Activated CD4-positive, alpha-beta T cell treated with anti-CD3 and anti-CD28 coated beads for 48 hours (primary cell): Measurements from ENCODE around the gene CPXM2.

Source experiments
- DNase-seq: peaks from one replicate; pipeline ENCODE4 v3.0.0-alpha.2; 2020

Gene CPXM2

DNA sequence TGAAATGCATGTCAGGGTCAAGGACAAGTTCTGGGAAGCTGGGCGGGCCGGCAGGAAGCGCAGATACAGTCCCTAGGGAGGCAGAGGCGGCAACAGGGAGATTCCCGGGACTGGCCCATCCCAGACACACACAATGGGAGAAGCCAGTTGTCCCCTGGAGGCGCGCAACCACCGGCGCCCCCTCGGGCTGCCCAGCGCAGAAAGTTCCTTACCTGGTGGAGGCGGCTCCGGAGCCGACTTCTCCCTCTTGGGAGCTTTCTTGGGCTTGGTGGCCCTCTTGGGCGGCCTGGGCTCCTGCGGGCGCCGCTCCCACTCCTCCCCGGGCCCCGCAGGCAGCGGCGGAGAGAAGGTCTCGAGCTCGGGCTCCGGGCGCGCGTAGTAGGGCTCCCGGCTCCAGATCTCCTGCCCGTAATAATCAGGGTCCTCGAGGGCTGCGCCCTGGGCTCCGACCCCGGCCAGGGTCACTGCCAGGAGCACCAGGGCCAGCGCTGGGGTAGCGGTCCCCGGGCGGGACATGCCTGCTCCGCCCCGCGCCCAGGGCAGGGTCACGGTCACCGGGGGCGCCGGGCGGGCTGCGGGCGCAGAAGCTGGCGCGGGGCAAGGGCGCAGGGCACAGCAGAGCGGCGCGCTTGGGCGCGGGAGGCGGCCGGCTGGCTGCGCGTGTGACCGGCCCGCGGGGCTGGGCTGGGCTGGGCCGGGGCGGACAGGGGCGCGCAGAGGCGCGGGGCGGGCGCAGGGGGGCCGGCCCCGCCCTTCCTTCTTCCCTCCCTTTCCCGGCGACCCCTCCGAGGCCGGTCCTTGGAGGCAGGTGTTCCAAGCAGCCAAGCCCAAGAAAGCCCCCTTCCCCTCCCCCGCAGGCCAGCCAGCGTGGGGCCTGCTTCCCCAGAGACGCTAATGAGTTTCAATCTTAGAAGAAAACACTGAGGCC is at the start of gene CPXM2:
Gene CPXM2, minus strand, starts transcription at position 664 of the 928 bp plus-strand sequence. Its CDS starts 148 bp downstream, at position 516.
- no peak for DNase-seq

DNA sequence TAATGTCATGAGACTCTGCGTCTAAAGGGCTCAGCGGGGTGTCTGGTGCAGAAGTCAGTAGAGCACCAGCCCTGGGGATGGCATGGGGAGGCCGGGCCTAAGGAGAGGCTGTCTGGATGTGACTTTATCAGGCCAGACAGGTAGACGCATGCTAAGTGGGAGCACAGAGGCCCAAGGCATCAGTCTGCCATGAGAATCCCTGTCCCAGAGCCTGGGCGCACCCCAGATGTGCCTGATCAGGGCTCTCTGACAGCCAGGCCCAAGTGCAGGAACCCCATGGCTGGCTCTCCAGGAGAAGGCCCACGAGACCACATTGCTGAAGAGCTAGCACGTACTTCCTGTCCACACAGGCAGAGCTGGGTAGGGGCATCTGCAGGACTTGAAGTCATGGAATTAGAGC is 48.0 kb upstream of the CPXM2 start:
- no peak for DNase-seq

DNA sequence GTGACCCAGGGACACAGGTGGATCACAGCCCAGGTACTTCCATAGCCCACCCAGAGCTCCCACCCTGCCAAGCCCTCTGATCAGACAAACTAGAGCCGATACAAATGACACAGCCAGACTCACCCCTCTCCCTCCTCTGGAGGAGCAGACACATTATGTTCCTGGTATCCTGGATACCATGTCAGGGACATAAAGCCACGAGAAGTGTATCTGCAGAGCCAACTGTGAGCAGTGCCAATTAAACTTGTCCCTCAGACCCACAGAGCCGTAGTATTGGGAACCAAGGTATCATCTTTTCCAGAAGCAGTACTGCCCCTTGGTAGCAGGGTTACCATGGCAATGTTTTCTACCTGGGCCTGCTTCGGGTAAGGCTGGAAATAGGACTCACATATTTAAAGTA is 47.3 kb upstream of the CPXM2 start:
- no peak for DNase-seq

DNA sequence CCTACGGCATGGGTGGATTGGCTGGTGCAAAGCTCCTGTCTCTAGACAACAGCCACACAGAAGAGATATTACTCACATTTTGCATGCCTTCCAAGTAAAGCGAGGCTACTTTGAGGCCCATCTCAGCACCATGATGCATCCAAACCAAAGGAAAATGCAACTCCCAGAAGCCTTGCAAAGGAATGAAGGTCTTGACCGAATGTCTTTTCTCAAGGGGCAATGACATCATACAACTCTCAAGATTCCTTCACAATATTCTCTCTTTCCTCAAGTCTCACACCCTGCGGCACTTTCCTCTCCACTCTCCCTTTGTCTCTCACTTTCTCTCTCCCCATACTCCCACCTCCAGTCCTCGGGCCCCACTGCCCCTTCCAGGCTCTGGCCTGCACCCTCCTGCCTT is 44.8 kb upstream of the CPXM2 start:
- DNase-seq, result no peak

DNA sequence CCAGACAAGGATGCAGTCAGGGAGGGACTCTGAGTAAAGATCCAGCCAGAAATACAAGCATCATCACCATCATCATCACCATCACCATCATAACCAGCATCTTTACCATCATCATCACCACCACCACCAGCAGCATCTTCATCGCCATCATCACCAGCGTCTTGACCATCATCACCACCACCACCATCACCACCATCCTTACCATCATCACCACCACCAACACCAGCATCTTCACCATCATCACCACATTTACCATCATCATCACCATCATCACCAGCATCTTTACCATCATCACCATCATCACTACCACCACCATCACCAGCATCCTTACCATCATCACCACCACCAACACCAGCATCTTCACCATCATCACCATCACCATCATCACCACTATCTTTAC is 44.1 kb upstream of the CPXM2 start:
- no peak for DNase-seq

DNA sequence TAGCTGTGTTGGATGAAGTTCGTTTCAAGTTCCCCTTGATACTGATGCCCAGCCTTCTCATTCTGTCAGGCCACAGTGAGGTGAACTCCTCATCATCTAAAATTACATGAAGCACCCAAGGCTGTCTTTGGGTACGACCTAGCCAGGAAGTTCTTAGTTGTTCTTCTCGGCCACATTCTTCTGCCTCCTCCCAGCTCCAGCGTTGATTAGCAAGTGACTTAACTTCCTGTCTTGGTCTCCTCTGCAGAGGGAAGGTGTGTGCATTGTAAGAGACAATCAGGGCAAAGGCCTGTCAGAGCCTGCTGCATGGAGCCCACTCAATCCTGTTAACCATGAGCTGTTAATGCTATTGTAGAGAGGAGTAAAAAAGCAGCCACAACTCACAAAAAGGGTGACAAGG is 43.2 kb upstream of the CPXM2 start:
- DNase-seq, result no peak

DNA sequence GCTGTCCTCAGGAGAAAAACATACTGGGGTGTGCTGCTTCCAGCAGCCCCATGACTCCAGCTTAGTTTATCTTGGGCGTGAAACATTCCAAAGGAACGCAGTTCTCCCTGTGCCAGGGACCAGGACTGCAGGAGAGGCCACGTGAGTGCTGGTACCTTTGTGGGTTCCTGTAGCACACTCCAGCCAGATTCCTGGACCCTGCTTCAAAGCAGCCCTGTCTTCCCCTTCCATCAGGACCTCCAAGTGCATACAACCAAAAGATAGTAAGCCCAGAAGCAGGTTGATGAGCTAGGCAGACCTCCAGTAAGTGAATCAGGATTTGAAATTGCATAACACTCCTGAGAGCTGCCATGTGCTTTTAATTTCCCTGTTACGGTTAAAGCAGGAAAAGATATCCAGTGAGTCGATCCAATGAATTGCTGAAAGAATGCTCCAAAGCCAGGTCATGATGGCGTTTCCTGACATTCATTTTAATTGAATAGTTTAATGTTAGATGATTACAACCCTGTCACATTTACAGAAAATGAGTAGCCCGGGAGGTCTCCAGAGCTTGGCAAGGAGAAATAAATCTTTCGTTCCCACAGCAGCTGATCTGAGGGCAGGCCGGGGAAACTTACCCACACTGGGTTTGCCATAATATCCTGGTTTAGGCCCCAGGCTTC is 38.9 kb upstream of the CPXM2 start:
- DNase-seq, result no peak

DNA sequence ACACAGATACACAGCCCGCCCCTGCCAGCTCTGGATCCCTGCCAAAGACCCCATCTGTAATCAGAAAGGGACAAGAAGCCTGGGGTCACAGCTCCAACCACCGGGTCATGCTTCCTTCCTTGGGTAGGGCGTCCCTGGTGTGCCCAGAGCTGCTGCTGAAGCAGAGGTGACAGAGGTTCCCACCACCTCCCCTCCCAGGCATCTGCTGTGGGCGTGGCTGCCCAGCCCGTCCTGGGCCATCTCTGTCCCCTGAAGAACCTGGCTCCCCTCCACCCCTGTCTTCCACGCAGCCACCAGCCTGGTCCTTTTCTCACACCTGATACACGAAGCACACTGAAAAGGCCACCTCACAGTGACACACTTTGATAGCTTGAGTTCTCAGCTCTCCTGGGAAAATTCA is 38.2 kb upstream of the CPXM2 start:
- no peak for DNase-seq

DNA sequence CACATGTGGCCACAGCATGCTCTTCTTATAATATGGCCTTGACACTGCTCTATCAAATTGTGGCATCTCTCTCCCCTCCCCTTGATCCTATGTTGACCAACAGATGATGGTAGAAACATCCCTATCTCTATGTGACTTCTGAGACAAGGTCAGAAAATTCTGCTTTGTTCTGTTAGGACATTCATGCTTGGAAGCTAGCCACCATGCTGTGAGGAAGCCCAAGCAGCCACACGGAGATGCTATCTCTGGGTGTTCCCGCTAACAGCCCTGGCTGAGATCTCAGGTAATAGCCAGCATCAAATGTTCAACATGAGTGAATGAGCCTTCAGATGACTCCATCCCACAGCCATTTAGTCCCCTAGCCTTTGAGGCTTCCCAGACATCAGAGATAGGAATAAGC is 36.8 kb upstream of the CPXM2 start:
- no peak for DNase-seq

DNA sequence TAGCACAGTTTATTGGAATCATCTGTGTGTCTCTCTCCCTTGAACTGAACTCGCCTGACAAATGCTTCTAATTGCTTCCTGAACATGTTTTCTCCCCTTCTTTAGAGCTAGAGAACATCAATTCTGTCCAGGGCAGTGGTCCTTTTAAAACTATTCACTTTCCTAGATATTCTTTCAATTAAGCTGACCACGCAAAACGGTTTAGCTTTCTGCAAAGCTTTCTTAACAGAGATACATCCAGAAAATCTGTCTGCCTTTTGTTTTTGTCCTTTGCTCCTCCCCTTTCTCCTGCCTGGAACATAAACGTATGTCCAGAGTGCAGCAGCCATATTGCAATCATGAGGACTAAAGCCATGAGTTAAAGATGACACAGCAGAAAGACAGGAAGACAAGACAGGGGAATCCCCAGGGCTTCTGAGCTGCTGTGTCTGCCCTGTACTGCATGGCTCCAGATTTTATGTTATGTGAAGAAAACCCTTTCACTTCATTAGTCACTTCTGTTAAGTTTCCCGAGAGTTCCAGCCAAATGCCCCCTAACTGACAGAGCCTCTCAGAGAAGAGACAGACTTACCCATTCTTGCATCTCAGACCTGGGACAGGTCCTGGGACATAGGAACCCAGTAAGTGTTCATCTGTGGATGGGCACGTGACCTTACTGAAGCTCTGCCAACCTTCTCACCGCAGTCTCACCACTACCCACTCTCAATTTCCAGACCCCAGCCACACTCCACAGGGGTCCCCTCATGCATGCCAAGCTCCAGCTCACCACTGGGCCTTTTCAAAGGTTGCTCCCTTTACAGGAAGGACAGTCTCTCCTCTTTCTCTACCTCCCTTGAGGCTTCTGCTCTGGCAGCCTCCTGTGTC is 35.0 kb upstream of the CPXM2 start:
- DNase-seq, result peak; percentile 18

DNA sequence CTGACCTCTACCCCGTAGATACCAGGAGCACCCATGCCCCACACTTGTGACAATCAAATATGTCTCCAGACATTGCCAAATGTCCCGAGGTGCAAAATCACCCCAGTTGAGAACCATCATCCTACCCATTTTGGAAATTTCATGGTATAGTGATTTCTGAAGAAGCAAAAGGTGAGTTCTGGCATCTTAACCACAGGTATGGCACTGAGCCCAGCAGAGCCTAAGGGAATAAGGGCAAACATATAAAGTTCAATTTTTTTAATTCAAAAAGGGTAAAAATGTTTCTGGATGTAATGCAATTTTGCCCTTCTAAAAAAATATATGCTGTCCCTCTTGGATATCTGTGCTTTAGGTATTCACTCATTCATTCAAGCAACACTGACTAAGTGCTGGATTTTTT is 30.5 kb upstream of the CPXM2 start:
- DNase-seq, result no peak

DNA sequence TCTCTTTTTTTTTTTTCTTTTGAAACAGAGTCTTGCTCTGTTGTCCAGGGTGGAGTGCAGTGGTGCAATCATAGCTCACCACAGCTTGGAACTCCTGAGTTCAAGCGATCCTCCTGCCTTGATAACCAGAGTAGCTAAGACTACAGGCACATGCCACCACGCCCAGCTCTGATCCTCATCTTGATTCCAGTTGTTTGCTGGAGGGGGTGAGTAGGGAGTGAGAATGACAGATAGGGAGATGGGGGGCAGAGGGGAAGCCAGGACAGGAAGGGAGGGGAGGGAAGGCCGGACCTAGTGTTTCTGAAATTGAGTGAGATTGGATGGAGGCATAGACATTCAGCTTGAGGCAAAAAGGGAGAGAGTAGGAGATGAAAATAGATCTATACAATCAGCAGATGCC is 25.2 kb upstream of the CPXM2 start:
- DNase-seq, result no peak

DNA sequence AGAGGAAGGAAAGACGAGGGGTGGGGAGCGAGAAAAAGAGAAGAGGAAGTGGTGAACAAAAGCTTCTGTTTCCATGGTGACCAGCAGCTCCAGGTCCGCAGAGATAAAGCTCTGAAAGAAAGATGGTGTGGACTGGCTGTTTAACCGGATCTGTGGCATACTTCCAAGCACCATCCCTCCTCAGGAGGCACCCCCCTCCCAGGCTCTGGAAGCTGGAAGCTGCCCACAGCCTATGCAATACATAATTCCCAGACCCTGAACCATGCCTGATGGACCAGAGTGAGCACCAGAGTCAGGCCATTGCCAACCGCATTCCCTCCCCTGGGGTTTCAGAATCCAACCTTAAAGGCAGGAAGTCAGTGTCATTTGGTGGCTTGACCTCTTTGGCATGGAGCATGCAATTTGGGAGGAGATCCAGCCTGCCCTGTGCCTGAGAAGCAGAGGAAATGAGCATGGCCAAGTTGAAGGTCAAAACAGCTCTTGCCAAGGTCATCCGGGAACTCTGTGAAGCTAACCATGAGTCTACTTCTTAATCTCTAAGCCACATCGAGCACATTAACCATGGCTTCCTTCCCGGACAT is 22.2 kb upstream of the CPXM2 start:
- DNase-seq, result no peak

DNA sequence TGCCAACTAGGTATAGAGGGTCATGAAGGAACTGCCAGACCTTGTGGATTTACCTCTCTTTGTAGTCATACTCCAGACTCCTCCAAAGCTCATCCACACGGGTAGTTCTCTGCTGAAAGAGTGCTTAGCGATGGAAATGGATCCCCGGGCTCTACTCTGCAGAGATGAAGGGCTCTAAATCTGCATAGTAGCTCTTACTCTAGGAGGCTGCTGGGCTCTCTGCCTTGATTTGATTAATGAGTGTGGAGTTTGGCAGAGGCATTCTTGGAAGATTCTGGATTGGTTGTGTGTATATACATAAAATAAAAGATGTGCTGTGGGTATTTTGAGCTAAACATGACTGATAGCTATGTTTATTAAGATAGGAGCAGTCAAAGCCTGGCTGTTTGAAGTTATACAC is 21.3 kb upstream of the CPXM2 start:
- no peak for DNase-seq

DNA sequence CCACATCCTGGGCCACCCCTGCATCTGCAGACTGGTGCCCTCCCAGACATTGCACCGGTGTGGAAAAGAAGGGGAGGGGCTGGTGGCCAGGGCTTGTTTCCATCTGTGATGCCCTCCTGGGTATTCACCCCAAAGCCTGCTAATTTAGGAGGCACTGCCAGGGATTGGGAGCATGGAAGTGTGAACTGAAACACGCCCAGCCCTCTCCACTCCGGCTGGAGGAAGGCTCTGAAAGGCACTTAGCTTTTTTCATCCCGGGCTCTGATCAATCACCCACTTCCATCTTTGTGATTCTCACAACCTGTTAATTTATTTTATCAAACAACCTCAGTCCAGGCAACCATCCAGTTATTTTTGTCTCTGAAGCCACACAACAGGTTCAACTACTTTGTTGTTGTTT is 20.9 kb upstream of the CPXM2 start:
- DNase-seq, result no peak

DNA sequence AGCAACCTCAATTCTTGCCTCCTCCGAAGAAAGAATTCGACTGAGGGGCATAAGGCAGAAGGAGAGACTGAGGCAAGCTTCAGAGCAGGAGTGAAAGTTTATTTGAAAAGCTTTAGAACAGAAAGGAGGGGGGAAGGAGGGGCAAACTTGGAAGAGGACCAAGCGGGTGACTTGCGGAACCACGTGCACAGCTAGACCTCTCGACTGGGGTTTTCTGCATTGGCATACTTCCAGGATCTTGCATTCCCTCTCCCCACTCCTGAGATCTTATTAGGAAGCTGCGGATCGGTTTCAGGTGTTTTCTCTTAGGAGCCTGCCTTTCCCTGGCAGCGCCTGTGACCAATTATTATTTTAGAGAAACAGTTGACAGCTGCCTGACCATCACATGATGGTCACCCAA is 20.3 kb upstream of the CPXM2 start:
- no peak for DNase-seq

DNA sequence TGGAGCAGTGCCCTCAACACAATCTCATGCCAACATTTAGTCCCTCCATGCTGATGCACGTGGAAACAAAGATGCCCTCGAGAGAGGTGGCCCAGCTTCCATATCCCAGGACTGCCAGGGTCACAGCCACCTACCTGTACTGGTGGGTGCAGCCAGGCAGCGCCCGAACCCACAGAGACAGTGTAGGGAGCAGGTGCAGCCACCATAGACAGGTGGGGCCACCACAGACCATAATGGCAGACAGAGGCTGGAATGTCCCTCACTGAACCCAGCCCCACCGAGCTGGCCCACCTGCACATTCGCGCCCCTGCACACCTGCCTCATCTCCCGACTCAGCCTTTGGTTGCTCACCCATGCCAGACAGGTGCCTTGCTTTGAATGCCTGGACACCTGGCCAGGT is 18.3 kb upstream of the CPXM2 start:
- DNase-seq, result no peak

DNA sequence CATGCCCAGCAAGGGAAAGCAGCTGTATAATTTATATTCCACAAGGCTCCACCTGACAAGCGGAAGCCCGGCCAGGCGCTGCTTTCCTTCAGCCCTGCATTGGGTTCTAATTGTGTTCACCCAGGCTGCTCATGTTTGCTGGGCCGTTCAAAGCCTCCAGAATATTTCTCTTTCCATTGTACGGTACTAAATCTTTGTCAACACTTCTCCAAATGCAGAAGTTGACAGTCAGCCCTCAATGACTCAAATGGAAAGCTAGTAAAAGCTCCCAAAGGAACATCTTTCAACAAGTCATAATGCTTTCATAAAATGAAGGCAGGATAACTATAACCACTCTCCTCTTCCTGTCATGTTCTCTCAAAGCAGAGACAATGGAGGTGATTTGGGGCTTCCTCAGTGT is 17.8 kb upstream of the CPXM2 start:
- no peak for DNase-seq

DNA sequence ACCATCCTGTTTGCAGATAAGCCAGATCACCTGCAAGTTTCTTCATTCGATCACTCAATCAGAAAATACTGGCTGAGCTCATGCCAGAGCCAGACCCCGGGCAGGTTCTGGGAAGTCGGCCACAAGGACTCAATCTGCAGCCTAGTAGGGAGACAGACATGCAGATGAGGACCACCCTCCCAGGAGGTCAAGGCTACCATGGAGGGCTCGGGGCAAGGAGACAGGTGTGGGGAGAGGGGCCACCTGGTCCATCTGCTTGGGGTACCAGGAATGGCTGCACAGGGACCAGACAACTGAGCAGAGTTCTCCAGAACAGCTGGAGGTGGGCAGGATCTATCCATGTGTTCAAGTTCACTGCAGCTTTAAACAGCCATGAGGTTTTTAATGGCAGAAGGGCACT is 16.8 kb upstream of the CPXM2 start:
- DNase-seq, result no peak

DNA sequence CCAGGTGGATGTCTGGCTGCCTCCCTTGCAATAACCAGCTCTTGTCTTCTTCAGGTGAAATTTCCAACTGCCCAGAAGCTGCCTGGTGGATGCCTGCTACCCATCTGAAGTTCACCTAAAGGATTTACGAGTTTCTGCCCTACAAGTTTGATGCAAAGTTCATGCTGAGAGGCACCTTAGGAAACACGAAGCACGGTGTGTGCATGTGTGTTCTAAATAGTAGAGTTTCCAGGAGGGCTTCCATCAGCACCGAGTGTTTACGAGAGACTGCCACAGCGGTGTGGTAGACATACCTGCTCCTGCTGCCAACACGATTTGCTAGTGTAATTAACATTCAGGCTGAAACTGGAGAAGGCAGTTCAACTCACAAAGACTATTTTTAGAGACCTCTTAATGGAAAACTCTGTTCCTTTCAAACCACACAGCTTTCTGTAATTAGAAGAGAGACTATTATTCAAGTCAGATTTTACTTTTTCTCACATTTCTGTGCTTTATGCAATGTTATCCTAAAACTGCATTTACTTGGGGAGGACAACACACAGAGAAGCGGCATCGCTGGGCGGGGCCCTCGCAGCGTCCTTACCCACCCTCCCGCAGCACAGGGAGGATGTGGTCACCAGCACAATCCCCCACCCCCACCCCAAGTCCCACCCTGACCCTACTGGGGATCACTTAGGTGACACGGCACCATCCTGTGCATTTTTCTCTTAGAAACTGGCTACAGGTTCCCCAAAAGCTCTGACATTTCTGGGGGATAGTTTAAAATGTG is 15.5 kb upstream of the CPXM2 start:
- no peak for DNase-seq

DNA sequence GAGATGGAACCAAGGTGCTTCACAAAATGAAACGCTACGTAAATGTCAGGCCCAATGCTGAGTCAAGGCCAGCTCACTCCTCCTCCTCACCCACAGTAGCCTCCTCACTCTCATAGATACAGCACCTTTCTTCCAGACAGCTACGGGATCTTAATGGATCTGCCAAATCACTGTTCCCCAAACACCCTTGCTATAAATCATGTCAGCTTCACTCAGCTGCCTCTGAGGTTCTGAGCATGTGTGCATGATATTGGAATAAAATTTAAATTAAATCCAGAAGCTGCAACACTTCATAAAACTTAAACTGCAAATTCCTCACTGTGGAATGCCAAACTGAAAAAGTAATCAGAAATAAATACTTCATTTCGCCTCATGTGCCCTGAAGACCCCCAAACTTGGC is 14.7 kb upstream of the CPXM2 start:
- no peak for DNase-seq

DNA sequence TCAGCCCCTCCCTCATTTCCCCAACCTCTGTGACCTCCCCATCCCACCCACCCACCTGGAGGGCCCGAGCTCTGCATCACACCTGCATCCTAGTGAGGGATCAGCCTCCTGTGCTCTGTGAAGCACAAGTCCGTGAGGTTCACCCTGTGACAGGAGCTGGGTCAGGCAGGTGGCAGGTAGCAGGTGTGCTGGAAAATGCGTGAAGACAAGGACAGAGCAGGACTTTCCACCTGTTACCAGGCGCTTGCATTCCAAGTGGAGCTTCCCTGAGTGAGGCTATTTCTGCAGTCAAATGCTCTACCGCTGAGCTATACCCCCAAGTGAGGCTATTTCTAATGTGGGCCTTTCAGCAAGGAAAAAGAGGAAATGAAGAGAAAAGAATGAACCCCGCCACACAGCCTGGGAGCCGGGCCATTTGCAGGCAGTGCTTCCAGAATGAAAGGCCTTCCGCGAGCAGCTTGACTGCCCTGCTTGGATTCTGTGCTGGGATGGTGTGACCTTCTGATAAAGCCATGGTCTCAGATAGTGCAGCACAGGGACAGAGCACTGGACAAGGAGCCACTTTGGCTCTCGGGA is 13.3 kb upstream of the CPXM2 start:
- DNase-seq, result no peak
